GM18526 (cell line): Measurements from ENCODE around the gene KLHL42.

Experiments used
- POLR2A ChIP-seq: IDR thresholded peaks from 3 replicates; pipeline ENCODE4 v1.6.1; 2011; ENCODE audit not compliant: insufficient read length; ENCODE audit errors: extremely low read depth

The KLHL42 gene

DNA sequence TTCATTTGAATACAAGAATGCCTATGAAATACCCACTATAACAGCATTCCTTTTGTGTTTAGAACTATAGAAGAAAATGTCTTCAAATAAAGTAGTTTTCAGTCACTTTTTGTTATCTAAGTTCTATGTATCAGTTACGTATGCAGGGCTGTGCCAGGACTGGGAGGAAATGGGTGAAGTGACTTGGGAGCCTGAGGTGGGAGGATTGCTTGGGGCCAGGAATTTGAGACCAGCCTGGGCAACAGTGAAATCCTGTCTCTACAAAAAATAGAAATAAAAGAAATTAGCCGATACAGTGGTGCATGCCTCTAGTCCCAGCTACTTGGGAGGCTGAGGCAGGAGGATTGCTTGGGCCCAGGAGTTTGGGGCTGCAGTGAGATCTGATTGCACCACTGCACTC, 22.9 kb downstream of the KLHL42 start:
- TF ChIP-seq POLR2A, result no peak

DNA sequence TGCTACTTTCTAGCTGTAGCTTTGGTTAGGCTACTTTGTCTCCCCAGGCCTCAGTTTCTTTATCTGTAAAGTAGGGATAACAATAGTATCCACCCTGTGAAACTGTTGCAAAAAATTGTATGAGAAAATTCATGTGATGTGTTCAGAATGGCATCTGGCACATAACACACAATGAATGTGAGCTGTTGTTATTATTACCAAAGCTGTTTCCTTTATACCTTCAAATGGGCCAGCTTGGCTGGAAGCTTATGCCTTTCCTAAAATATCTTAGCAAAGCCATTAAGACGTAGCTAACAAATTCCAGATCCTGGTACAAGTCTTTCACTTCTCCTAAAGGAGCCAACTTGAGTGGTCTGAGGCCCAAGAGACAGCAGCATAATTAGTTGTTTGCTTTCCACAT, 25.2 kb downstream of the KLHL42 start:
- TF ChIP-seq POLR2A, result no peak

DNA sequence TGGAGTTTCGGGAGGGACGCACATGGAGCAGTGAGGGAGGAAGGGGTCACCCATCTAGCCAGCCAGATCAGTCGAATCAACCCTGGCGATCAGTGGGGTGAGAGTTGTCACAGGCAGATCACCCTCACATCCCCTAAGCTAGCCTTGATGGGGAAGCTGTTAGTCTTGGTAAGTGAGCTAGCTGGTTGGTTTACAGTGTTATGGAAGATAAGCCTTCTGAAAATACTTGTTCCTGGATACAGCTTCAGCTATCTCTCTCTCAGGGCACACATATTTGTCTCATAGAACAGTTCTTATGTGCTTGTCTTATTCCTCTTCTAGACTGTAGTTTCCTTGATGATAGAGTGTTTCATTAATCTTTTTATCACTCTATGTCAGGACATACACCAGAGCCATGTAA, 26.2 kb downstream of the KLHL42 start:
- TF ChIP-seq POLR2A, result no peak

DNA sequence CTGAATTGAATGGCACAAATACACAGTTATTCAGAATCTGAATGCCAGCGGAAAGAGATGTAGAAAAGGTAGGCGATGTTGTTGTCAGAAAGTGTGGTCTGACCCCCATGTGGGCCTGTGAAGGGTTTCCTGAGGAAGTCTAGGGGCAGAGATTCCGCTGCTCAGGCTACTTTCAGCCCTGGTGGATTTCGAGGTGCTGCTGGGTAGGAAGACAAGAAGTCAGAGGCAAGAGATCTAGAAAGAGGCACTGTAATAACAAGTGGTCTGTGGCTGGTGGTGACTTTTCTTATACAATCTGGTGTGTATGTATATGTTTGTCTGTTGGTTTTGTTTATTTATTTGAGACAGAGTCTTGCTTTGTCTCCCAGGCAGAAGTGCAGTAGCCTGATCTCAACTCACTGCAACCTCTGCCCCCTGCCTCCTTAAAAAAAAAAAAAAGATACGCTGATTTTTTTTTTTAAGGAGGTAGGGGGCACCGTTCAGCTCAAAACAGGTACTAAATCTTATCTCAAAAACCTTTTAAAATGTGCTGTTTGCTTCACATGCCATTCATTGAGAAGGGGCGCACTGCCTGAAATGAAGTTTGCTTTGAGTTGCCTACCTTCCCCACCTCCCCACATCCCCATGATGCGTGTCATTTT, 27.1 kb downstream of the KLHL42 start:
- no peak for TF ChIP-seq POLR2A

DNA sequence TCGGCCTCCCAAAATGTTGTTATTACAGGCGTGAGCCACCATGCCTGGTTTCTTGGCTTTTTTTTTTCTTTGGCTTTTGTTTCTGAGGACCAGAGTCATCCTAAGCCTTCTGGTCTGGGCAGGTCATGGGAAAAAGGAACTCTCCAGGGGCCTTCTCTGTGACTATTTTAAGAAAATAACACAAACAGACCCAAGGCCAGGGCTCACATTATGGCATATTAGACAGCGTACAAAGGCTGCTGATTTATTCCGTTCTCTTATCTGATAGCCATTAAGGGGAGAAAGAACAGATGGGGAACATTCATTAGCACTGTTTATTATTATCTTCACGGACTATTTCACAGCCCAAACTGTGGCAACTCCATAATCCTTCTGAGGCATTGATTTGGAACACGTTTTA, 28.8 kb downstream of the KLHL42 start:
- no peak for TF ChIP-seq POLR2A

DNA sequence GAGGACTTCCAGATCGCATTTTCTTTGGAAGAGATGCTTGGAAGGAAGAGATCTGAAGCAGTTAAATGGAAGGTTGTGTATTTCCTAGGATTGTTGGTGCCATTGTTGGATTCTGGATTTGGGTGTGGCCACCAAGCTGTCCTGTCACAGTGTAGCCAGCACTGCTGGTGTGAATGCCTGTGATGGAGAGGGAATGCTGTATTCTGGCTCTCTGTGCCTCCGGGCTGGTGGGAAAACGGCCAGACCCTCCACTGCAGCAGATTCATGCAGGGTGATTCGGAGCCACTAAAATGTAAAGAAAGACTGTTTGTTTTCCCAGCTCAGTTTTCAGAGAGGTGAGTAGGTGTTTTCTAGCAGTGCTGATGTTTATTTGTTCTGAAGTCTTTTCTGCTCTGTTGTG, 30.7 kb downstream of the KLHL42 start:
- TF ChIP-seq POLR2A, result no peak

DNA sequence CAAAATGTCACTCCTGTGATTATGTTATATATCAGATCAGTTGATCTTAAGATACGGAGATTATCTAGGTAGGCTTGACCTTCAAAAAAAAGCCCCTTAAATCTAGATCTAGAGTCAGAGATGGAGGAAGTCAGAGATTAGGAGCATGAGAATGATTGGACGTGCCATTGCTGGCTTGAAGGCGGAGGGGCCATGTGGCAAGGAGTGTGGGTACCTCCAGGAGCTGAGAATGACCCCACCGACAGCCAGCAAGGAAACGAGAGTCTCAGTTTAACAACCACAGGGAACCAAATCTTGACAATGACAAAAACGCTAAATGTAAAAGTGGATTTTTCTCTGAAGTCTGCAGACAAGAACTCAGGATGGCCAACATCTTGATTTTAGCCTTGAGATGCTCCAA, 32.5 kb downstream of the KLHL42 start:
- no peak for TF ChIP-seq POLR2A

DNA sequence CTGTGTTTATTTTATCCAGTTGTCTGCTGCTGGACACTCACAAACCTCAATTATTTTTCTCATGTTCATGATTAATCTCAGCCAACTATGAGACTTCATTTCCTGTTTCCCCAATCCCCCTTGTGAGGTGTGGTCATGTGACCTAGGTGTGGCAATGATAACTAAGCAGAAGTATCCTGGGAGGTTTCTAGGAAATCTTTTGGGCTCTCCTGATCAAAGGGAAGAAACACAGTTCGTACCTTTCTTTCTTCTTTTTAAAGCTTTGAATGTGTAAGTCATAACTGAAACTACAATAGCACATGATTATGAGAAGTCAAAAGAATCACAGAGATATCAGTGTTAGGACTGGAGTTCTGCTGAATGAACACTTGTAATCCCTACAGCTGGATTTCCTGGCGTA, 34.4 kb downstream of the KLHL42 start:
- no peak for TF ChIP-seq POLR2A

DNA sequence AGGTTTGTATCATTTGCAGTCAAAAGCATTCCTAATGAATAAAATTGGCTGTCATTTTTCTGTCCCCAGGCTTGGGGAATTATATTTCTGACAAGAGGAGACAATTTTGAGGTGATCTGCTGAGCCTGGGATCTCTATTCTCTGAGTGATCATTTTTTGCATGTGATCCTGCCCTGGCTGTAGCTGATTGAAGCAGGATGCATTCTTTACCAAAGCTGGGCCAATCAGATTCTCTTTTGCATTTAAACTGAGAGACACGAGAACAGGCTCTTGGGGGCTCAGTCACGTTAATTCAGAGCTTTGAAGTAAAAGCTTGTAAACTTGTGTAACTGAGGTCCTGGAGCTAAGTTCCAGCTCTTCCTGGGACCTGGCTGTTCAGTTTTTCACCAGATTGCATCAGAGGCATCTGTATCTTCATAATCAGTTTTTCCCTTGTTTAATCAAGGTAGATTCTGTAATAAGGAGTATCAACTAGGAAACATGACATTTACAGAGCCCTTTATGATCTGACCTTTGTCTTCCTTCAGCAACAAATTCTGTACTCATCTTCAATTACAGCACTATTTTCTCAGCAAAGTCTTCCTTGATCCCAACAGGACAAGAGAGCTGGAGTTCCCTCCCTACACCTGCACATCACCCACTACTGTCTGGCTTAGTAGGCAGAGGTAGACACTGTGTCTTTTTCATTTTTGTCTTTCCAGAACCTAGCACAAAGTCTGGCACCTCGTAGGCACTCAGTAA, 35.0 kb downstream of the KLHL42 start:
- TF ChIP-seq POLR2A, result no peak

DNA sequence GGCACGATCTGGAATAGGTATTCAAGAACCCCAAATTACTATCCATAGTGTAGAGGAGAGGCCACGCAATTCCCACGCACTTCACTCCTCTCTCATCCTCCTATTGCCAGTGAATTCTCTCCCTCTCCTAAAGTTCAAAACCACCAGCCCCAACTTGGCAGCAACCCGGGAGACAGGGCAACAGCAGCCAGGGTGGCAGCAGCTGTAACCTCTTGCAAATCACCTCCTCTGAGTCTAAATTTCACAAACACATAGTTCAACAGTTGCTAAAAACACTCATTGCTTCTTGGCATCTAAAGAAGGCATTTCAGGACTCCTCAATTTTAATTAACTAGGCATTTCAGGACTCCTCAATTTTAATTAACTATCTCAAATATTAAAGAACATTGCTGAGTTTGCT, 37.7 kb downstream of the KLHL42 start:
- TF ChIP-seq POLR2A, result no peak

DNA sequence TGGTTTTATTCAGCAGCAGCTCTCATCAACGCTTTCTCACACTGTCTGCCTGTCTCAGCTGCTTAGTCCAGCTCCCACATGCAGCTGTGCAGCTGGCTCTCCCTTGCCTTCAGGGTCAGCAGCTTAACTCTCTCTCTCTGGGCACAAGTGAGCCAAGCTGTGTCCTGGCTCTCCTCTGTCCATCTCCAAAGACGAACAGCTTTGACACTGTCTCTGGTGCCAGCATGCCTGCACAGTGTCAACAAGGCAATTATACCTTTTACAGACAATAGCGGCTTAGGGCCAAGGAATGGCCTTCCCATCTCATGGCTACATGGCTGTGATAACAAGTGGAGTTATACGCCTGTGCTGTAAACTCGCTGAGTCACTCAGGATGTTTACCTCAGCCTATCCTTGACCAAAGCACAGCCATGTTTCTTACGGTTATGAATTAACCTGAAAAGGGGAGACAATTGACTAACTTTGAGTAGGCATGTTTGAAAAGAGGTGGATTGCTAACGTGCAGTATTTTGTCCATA, 38.4 kb downstream of the KLHL42 start:
- TF ChIP-seq POLR2A, result no peak

DNA sequence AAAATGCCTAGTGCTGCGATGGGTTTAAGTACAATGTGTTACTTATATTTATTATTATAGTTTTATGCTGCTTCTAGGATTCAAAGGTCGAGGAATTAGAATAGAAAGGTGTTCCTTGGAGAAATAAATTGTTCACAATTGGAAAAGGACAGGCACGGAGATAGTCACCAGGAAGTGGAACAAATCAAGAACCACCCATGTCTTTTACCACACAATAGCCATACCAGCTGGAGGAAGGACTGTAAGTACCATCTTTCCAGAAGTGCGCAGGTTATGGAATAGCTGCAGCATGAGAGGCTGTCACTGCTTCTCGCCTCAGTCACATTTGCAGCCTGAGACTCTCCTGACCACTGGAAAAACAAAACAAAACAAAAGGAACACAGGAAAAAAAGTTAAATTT, 40.5 kb downstream of the KLHL42 start:
- no peak for TF ChIP-seq POLR2A

DNA sequence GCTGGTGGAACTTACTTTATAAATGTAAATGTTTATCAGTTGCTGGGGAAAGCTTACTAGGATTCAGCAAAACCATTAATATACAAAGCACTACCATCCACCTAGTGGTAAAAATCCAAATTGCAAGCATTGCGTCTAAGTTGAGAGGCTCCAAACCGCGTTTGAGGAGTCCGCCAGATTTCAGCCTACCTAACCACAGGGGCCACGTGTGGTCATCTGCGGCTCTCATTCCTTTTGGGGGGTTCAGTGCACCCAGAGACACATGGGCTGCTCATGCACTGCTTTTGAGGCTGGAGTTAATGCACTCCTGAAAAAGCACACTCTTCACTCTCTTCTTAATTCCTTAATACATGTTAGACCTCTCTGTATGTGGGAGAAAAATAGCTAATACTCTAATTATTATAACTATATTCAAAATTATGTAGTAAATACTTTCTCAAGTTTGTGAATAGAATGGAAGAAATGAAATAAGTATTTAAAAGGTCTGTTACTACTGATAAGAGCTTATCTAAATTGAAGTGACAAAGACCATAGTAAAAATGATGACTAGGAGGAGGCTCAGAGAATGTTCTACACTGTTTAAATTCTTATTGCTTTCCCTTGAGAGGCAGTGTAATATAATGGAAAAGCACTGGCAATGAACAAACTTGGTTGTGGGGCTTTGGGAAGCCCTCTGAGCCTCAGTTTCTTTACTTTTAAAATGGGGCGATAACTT, 41.4 kb downstream of the KLHL42 start:
- no peak for TF ChIP-seq POLR2A

DNA sequence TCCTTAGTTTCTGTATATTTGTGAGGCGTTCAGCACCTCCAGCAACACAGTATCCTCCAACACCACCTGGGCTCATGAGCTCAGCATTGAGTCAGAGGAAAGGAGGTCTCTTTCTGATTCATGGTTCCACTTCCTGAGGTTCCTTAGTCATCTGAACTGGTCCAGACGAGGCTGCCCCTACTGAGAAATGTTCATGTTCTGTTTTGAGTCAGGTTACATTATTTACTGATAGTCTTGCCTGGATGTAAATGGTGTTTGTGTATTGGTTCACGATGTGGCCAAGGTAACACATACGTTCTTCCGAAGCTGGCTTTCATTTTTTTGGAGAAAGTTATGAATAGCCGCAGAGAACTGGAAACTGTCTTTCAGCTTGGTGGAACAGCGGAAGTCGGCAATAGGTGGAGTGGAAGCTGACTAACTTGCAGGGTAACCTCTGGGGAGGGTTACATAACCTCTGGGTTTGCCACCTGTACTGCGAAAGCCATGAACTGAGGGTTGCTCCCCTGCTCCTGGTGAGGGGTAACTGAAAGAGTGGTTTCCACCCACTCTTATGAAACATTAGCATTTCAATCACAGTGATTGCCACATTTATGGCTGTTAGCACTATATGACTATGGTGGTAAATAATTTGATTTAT, 42.2 kb downstream of the KLHL42 start:
- TF ChIP-seq POLR2A, result no peak

DNA sequence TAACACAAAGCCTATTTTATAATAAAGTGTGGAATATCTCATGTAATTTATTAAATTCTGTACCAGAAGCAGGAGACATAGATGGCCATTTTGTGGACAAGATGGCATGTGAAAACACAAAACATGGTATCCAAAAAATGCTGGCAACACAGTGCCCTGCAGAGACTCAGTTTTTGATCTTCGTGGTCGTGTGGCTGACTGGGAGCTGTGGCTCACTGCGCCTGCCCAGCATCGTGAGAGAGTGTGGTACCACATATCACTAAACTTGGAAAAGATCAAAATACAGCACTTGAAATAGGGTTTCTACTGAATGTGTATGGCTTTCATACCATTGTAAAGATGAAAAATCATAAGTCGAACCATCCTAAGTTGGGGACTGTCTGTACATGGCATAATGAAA, 43.0 kb downstream of the KLHL42 start:
- TF ChIP-seq POLR2A, result no peak
